ENCODE data around the gene ZNRF1. TPM values are rescaled to one million over a fixed set of nuclear protein-coding genes. Genes with fewer than 3 reads are reported as not detected.

The ZNRF1 gene
- total and polyA plus RNA-seq, 2 of the 13 experiments (the other 11 are each of a cell fraction or from before 2014, with no cell fraction given) = 43.9 to 58.7 TPM

GRCh38 chr16:74984529-74985296 lies 14.1 kb upstream of the ZNRF1 start, which contains the start of gene WDR59 (continued):
- TF ChIP-seq, protein P1, sequence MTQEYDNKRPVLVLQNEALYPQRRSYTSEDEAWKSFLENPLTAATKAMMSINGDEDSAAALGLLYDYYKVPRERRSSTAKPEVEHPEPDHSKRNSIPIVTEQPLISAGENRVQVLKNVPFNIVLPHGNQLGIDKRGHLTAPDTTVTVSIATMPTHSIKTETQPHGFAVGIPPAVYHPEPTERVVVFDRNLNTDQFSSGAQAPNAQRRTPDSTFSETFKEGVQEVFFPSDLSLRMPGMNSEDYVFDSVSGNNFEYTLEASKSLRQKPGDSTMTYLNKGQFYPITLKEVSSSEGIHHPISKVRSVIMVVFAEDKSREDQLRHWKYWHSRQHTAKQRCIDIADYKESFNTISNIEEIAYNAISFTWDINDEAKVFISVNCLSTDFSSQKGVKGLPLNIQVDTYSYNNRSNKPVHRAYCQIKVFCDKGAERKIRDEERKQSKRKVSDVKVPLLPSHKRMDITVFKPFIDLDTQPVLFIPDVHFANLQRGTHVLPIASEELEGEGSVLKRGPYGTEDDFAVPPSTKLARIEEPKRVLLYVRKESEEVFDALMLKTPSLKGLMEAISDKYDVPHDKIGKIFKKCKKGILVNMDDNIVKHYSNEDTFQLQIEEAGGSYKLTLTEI (CRISPR knock-in tag; conservative IDR thresholded peaks at IDR 0.05) = no peak
- peak; percentile 92 for TF ChIP-seq ZXDC (CRISPR knock-in tag; IDR thresholded peaks at IDR 0.05)
- TF ChIP-seq TGIF2 (CRISPR knock-in tag; IDR thresholded peaks at IDR 0.05) = 0 out of 2 replicates have a peak, but pooled peaks have one; percentile 33
- TF ChIP-seq, protein P2, sequence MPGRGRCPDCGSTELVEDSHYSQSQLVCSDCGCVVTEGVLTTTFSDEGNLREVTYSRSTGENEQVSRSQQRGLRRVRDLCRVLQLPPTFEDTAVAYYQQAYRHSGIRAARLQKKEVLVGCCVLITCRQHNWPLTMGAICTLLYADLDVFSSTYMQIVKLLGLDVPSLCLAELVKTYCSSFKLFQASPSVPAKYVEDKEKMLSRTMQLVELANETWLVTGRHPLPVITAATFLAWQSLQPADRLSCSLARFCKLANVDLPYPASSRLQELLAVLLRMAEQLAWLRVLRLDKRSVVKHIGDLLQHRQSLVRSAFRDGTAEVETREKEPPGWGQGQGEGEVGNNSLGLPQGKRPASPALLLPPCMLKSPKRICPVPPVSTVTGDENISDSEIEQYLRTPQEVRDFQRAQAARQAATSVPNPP (CRISPR knock-in tag; IDR thresholded peaks at IDR 0.05) = no peak; the same call in 1 of the 2 replicates
- 0 out of 2 replicates have a peak, but pooled peaks have one; percentile 42 for TF ChIP-seq ZNF101 (CRISPR knock-in tag; IDR thresholded peaks at IDR 0.05; ENCODE audit: borderline replicate concordance, low read depth)
- TF ChIP-seq, protein P3, sequence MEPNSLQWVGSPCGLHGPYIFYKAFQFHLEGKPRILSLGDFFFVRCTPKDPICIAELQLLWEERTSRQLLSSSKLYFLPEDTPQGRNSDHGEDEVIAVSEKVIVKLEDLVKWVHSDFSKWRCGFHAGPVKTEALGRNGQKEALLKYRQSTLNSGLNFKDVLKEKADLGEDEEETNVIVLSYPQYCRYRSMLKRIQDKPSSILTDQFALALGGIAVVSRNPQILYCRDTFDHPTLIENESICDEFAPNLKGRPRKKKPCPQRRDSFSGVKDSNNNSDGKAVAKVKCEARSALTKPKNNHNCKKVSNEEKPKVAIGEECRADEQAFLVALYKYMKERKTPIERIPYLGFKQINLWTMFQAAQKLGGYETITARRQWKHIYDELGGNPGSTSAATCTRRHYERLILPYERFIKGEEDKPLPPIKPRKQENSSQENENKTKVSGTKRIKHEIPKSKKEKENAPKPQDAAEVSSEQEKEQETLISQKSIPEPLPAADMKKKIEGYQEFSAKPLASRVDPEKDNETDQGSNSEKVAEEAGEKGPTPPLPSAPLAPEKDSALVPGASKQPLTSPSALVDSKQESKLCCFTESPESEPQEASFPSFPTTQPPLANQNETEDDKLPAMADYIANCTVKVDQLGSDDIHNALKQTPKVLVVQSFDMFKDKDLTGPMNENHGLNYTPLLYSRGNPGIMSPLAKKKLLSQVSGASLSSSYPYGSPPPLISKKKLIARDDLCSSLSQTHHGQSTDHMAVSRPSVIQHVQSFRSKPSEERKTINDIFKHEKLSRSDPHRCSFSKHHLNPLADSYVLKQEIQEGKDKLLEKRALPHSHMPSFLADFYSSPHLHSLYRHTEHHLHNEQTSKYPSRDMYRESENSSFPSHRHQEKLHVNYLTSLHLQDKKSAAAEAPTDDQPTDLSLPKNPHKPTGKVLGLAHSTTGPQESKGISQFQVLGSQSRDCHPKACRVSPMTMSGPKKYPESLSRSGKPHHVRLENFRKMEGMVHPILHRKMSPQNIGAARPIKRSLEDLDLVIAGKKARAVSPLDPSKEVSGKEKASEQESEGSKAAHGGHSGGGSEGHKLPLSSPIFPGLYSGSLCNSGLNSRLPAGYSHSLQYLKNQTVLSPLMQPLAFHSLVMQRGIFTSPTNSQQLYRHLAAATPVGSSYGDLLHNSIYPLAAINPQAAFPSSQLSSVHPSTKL (CRISPR knock-in tag; IDR thresholded peaks at IDR 0.05) = peak; percentile 6; the same call in 1 of the 2 replicates
- TF ChIP-seq ZFP36L2 (CRISPR knock-in tag; IDR thresholded peaks at IDR 0.05) = 0 out of 2 replicates have a peak, but pooled peaks have one; percentile 14
- peak; percentile 14; the same call in 1 of the 2 replicates for TF ChIP-seq ZNF331 (CRISPR knock-in tag; IDR thresholded peaks at IDR 0.05)
- no peak for TF ChIP-seq MBNL3 (CRISPR knock-in tag; conservative IDR thresholded peaks at IDR 0.05)
- peak; percentile 82 for TF ChIP-seq PITX1 (CRISPR knock-in tag; IDR thresholded peaks at IDR 0.05)
- TF ChIP-seq ATAD3A (CRISPR knock-in tag; IDR thresholded peaks at IDR 0.05) = 0 out of 2 replicates have a peak, but pooled peaks have one; percentile 66
- TF ChIP-seq REXO4 (CRISPR knock-in tag; IDR thresholded peaks at IDR 0.05; ENCODE audit: borderline replicate concordance) = no peak
- 0 out of 2 replicates have a peak, but pooled peaks have one; percentile 27 for TF ChIP-seq SP1 (IDR thresholded peaks at IDR 0.05)
- peak; percentile 96 for TF ChIP-seq SP1 (CRISPR knock-in tag; IDR thresholded peaks at IDR 0.05)
- no peak for TF ChIP-seq HMGA1 (CRISPR knock-in tag; conservative IDR thresholded peaks at IDR 0.05)
- peak; percentile 89; the same call in 1 of the 2 replicates for TF ChIP-seq ZNF274 (CRISPR knock-in tag; IDR thresholded peaks at IDR 0.05)
- TF ChIP-seq TBX3 (IDR thresholded peaks at IDR 0.05; ENCODE audit: borderline replicate concordance) = no peak
- peak; percentile 97 for TF ChIP-seq ELF1 (CRISPR knock-in tag; IDR thresholded peaks at IDR 0.05)
- peak; percentile 78; the same call in 1 of the 2 replicates for TF ChIP-seq KMT2B (CRISPR knock-in tag; IDR thresholded peaks at IDR 0.05)

Measured in HepG2 (cell line).